ENCODE results near the gene RHBDF1. TPM values are rescaled to one million over a fixed set of nuclear protein-coding genes. Genes with fewer than 3 reads are reported as not detected.

Gene RHBDF1
- total RNA-seq, 2 experiments from 2014 or later, result 0.32 TPM; not detected in 1

DNA sequence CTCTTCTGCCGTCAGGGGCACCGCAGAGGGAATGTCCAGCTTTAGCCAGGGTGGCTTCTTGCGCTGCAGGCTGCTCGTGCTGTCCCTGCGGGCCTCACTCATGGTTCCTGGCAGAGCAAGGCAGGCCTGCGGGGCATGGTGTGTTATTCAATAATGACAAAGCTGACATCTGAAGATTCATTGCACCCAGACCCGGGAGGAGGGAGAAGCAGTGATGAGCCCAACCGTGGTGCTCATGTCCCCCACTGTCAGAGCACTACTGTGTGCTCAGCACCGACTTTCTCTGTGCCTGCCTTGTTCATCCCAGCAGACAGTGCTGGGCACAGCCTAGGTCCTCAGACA, 7.5 kb downstream of the RHBDF1 start:
- CTCF ChIA-PET, result interaction anchor here (1.0 to 10.9 kb wide), 9 partner anchors 9 to 117 kb away, joined by 5 to 238 read pairs (median 14); partner anchors contain the start of genes HBQ1 and MPG

DNA sequence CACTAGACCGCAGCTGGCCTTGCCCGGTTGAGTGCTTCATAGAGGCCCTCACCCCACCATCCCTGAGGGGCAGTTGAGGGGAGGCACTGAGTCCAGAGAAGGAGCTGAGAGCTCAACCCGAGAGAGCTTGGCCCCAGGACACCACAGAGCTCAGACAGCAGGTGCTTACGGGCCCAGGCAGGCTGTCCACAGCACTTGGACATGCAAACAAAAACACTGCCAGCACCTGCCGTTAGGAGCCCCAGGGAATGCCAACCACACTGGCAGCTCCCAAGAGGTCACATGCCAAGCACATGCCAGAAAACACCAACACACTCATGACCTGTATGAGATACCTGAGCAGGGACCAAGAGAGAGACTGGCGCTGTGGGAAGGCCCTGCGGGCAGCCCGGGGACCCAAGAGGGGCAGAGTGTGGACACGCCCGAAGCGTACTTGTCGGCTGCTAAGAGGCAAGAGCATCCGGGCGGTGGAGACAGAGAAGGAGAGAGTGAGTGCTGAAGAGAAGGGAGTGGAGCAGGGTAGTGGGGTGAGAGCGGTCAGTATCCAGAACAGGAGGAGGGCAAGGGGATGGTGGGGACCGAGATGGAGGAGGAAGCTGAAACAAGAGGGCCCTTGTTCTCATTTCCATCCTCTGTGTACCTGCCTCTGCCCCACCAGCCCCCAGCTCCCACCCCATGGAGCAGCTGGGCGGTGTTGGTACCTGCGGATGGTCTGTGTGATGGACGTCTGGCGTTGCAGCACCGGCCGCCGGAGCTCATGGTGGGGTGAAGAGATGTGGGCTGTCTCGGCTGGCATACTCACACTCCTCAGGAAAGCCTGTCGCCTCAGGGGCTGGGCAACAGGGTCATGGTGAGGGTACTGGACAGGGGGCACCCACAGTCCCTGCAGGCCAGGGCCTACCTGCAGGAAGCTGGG, 8.2 kb downstream of the RHBDF1 start:
- CTCF ChIA-PET, result interaction anchor here (1.0 to 10.9 kb wide), 9 partner anchors 8 to 118 kb away, joined by 4 to 238 read pairs (median 14); partner anchors contain the start of genes HBQ1 and MPG
- POLR2A ChIA-PET, result interaction anchor here (0.5 kb wide), 1 partner anchor 164 kb away, joined by 3 read pairs; no protein-coding TSS in a partner anchor

More for the DNA sequence above, 7.5 kb downstream of the RHBDF1 start:
- POLR2A ChIA-PET, result no interaction called here

DNA sequence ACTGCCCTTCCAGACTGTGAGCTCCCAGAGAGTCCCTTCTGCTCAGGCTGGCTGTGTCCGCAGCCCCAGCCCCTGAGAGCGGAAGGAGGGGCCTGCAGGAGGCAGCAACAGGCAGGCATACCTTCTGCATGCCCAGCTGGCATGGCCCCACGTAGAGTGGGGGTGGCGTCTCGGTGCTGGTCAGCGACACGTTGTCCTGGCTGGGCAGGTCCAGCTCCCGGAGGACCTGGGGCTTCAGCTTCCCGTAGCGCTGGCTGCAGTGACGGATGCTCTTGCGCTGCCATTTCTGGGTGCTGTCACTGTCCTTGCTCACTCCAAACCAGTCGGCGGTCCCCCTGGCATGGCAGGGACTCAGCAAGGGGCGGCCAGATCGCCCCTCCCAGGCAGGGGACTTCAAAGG, 9.0 kb downstream of the RHBDF1 start:
- POLR2A ChIA-PET, result no interaction called here
- CTCF ChIA-PET, result interaction anchor here (1.0 to 10.9 kb wide), 4 partner anchors 32 to 118 kb away, joined by 3 to 238 read pairs (median 4); partner anchors contain the start of gene HBQ1

DNA sequence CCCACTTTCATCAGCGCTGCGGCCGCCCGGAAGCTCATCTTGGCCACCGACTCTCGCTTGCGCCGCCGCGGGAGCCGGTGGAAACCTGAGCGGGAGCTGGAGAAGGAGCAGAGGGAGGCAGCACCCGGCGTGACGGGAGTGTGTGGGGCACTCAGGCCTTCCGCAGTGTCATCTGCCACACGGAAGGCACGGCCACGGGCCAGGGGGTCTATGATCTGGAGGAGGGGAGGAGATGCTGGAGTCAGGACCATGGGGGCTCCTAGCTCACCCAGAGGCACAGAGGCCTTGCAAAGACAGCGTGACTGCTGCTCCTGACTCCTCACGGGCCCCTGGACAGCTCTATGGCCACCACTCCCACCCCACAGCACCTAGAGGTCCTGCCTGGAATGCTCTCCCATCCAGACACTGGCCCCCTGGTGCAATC, 9.5 kb downstream of the RHBDF1 start:
- ChIA-PET POLR2A (no interaction called here), CTCF (interaction anchor here (1.0 to 10.9 kb wide), 4 partner anchors 32 to 119 kb away, joined by 3 to 238 read pairs (median 4); partner anchors contain the start of gene HBQ1)

DNA sequence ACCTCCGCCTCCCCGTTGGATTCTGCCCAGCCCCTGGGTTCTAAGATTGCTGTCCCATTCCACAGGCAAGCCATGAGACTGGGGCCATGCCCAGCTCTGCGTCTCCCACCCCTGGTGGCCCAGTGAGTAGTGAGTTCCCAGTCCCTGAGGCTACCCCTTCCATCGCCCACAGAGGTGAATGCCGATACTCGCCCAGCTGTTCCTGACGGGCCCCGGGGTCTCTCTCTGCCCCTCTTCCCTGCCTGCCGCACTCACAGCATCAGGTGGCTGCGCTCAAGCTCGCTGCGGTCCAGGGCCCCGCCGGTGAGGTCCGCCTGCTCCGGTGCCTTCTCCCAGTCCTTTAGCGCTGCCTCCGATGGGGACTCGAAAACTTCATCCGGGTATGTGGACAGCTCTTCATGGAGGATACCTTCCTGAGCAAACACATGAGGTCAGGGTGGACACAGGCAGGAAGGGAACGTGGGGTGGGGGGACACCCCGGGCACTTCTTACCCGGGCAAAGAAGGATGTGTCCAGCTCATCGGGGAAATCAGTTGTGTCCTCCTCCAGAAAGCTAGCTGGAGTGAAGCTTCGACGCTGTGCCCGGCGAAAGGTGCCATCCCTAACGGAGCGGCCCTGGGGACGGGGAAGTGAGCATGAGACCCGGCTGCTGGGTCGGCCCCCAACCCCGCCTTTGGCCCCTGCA, 10.0 kb downstream of the RHBDF1 start:
- CTCF ChIA-PET, result interaction anchor here (1.0 to 10.9 kb wide), 3 partner anchors 33 to 119 kb away, joined by 3 to 238 read pairs (median 4); no protein-coding TSS in a partner anchor
- POLR2A ChIA-PET, result no interaction called here

DNA sequence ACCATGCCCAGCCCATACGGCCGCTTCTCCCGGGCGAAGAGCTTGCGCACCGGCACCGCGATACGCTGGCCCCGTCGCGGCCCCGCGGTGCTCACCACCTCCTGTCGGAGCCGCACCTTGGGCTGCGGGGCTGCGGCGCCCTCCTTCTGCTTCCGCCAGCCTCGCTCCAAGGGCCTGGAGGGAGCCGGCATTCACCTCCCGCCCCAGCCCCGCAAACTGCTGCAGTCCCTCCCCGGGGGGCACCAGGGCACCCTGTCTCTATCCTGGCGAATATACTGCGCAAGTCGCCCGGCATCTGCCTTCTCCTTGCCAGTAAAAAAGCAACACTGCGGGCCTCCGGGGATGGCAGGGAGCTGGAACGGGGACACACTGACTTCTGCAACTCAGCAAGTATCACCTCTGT, 10.6 kb downstream of the RHBDF1 start:
- ChIA-PET POLR2A (no interaction called here), CTCF (interaction anchor here (10.9 kb wide), 1 partner anchor 34 kb away, joined by 238 read pairs; no protein-coding TSS in a partner anchor)

DNA sequence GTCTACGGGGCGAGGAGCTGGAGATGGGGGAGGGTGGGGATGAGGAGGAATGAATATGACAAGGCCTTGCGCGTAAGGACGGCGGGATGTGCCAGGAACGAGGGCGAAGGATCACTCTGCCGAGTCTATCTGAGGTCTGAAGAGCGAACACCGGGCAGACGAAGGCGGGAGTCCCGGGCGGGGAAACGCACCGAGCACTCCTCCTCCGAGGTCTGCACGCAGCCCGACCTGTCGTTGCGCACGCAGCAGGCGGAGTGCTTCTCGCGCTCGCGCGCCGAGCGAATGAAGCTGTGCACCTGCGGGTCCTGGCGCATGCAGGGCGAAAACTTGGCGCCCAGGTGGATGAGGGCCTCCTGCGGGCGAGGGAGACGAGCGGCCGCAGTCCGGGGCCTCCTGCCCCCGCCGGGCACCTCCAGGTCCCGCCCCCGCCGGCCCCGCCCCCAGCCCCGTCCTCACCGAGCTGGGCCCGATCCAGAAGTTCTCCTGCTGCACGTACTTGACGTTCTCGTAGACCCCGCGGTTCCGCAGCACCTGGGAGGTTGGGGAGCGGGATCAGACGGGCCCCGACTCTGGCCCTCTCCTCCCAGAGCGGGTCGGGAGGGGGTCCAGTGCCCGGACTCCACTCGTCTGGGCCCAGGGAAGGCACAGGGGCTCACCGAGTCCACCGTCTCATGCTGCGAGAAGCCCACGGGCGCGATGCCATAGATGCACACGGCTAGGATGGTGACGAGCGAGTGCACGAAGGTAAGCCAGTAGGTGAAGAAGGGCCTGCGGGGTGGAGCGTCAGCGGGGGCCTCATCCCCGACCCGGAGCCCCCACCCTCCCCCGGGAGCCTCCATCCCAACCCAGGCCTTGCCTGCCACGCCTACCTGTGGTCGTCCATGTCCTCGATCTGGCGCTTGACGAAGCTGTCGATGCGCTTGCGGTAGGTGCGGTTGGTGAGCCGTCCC, 11.2 kb downstream of the RHBDF1 start:
- CTCF ChIA-PET, result interaction anchor here (1.0 kb wide), 1 partner anchor 36 kb away, joined by 11 read pairs; no protein-coding TSS in a partner anchor

DNA sequence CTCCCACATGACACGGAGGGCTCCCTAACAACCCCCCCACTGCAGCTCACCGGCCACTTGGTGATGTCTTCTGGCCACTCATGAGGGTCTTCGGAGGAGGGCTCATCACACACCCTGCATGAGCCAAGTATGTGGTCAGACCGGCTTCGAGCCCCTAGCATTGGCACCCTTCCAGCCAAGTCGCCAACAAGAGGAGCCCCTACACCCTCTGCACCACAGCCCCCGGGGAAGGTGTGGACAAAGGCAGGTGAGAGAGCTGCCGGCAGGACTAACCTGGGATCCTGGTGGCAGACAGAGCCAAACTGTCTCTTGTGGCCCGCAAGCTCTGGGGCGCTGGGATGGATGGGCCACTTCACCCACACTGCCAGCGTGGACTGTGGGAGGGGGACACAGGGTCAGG, 12.3 kb downstream of the RHBDF1 start:
- POLR2A ChIA-PET, result no interaction called here
- CTCF ChIA-PET, result interaction anchor here (0.5 to 1.0 kb wide), 3 partner anchors 37 to 46 kb away, joined by 3 to 11 read pairs (median 3); no protein-coding TSS in a partner anchor

More for the DNA sequence above, 11.2 kb downstream of the RHBDF1 start:
- POLR2A ChIA-PET, result interaction anchor here (0.6 kb wide), 1 partner anchor 26 kb away, joined by 3 read pairs; no protein-coding TSS in a partner anchor

DNA sequence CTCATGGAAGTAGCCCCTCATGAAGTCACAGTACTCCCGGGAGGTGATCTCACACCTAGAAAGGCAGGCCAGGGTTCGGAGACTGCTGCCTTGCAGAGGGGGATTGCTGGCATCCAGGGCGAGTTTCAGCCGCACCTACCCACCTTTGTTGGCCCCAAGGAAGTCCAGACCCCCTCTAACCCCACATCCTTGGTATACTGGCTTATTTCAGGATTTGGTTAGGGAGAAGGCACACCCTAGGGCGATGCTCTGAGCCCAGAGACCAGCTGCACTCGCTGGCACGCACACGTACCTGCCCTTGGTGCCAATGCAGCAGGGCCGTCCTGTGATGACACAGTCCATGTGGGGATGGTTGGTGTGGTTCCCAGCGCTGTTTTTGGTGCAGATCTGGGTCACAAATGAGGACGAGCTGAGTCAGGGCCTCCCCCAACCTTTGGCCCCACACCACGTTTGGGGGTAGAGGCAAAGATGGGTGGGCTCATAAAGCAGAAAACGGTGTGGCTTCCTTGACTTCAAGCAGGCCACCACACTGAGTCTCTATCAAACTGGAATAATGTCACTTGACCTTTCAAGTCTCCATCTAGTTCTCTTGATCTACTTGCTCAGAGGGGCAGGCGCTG, 12.9 kb downstream of the RHBDF1 start:
- ChIA-PET CTCF (interaction anchor here (0.9 kb wide), 1 partner anchor 47 kb away, joined by 3 read pairs; no protein-coding TSS in a partner anchor), POLR2A (no interaction called here)

DNA sequence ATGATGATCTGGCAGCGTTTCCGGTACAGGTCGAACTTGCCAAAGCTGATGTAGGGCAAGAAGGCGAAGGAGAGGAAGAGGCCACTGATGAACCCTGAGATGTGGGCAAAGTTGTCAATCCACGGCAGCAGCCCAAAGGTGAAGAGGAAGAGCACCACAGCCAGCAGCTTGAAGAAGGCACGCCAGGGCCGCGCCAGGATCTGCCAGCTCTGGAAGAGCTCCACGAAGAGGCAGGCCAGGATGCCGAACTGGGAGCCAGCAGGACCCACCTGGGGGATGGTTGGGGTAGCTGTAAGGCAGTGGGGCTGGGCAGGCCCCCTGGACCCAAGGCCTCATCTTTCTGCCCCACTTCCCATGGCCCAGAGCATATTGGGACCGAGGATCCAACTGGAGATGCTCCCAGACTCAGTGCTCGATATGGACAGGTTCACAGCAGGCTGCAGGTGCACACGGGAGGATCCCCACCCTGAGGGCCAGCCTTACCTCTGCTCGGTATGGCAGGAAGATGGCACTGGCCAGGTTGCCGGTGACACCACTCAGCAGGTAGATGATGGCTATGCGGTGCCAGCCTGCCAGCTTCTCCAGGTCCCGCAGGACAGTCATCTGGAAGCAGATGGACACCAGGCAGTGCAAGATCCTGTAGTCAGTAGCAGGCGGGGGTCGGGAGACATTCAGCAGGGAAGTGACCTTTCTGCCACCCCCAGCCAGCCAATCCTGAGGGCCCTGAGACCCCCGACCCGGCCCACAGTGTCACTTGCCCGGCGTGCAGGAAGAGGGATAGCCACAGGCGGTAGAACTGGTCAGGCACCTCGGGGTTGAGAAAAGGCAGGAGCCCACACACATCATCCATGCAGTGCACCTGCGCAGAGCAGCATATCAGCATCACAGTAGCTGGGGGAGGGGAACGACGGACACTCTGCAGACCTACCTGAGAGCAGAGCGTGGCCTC, 13.7 kb downstream of the RHBDF1 start:
- ChIA-PET POLR2A (no interaction called here), CTCF (interaction anchor here (1.9 kb wide), 1 partner anchor 37 kb away, joined by 8 read pairs; no protein-coding TSS in a partner anchor)

DNA sequence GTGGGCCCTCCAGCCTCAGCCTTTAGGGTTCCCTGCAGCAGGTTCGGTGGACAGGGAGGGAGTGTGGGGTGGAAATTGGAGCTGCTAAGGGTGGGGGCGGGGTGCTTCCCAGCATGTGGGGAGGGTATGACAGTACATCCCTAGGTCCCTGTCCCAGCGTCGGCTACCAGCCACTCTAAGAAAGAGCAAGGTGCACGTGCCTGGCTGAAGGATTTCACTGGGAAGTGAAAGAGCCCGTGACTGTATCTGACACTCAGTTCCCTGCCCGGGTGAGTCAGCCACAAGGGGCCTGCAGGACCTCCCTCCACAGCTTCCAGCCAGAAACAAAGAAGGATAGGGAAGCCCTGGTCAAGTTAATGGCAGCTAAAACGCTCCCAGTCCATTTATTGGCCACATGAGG, 14.7 kb downstream of the RHBDF1 start:
- POLR2A ChIA-PET, result no interaction called here
- CTCF ChIA-PET, result interaction anchor here (1.9 kb wide), 1 partner anchor 39 kb away, joined by 8 read pairs; no protein-coding TSS in a partner anchor

DNA sequence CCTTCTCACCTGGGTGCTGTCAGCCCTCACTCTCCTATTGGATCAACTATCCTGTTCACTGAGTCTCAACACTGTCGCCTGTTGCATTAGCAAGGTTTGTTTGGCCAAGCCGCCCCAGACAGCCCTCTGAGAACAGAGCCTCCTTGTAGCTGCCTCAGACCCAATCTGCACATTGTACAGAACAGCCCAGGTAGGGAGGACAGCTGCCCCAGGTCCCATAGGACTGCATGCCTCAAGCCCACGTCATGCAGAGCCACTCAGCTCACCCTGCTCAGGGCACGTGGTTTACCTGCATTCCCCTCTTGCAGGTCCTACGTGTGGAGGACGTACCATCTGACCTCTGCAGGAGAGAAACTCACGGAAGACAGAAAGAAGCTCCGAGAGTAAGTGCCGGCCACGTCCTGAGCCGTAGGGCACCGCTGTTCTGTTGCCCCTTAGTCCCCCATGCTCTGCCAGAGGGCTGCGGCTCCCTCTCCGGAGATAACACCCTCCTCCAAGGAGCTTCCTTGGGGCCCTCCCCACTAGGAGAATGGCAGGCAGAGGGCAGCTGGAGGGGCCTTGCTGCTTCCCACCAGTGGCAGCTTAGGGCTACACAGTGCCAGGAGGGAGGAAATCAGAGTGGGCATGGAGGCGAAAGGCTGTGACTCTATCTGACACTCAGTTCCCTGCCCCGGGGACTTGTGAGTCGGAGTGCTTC, 16.1 kb downstream of the RHBDF1 start:
- CTCF ChIA-PET, result interaction anchor here (1.0 to 1.9 kb wide), 3 partner anchors 9 to 50 kb away, joined by 3 to 9 read pairs (median 8); no protein-coding TSS in a partner anchor
- POLR2A ChIA-PET, result interaction anchor here (0.6 to 0.9 kb wide), 2 partner anchors 29 to 37 kb away, joined by 4 read pairs; no protein-coding TSS in a partner anchor

DNA sequence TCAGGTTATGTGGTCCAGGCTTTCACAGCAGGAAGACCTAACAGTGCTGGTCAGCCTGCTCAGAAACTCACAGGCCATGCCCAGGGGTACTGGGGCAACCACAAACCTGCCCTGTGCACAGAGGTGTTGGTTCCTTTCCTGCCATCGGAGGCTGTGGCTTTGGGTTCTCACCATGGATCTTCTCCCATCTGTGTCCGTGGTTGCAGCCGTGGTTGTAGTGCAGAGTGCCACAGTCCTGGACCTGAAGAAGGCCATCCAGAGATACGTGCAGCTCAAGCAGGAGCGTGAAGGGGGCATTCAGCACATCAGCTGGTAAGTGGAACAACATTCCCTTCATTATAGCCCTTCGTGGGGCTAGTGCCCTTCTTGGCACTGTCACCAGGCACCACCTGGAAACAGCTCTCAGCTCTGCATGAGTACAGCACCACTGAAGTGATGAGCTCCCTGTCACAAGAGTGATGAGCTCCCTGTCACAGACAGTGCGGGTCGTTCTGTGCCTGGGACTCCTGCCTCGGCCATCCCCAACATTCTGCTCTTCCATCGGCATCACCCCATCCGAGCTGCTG, 16.8 kb downstream of the RHBDF1 start:
- ChIA-PET POLR2A (interaction anchor here (0.6 to 0.9 kb wide), 2 partner anchors 30 to 38 kb away, joined by 4 read pairs; no protein-coding TSS in a partner anchor), CTCF (interaction anchor here (1.7 kb wide), 1 partner anchor 10 kb away, joined by 9 read pairs; no protein-coding TSS in a partner anchor)

DNA sequence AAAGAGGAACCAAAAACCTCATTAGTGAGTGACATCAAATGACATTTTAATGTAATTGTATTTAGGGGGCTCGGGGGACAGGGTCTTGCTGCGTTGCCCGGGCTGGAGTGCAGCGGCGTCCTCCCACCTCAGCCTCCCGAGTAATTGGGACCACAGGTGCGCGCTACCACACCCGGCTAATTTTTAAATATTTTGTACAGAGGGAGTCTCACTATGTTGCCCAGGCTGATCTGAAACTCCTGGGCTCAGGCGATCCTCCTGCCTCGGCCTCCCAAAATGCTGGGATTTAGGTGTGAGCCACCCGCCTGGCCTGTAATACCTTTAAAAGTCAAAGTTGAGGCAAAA, 18.2 kb downstream of the RHBDF1 start:
- ChIA-PET POLR2A (no interaction called here), CTCF (interaction anchor here (0.8 kb wide), 1 partner anchor 24 kb away, joined by 3 read pairs; no protein-coding TSS in a partner anchor)

DNA sequence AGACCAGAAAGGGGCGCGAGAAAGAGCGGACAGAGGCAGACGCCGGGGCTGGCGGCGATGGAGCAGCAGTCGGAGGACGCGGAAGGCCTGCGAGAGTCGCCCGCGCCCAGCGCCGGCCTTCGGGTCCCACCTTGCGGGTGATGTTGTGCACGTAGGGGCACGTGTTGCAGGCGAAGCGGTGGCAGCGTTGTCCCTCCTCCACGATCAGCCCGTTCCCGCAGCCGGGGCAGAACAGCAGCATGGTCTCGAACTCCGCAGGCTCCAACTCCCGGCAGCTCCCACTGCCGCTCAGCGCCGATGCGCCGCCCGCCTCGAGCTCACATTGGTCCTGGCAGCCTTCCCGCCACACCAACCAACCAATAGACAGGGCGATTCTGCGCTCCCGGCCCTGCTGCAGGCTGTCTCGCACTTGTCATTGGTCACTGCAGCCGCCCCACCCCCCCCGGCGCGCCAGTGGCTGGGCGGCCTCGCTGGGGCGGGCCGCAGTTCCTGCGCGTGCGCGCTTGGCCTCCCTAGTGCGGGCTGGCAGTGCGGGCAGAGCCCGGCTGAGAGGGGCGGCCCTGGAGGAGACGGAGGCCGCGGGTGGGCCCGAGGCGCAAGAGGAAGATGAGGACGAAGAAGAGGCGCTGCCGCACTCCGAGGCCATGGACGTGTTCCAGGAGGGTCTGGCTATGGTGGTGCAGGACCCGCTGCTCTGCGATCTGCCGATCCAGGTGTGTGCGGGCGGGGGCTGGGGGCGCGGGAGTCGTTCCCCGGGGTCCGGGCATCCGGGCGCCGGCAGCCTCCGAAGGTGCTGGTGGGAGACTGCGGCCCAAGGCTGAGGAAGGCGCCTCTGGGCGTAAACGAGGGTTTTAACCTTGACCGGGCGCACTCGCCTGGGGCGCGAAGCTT, 18.8 kb downstream of the RHBDF1 start, which contains the start of the genes POLR3K and SNRNP25:
TSS of gene POLR3K (minus strand) at position 263 of the 891 bp plus-strand sequence. CDS start at position 241, 22 bp downstream.
TSS of gene SNRNP25 (plus strand) at position 483 of the 891 bp plus-strand sequence. CDS start at position 672, 189 bp downstream.
- ChIA-PET CTCF (interaction anchor here (0.8 to 1.1 kb wide), 3 partner anchors 10 to 44 kb away, joined by 3 to 4 read pairs (median 3); no protein-coding TSS in a partner anchor), POLR2A (interaction anchor here (0.6 to 1.0 kb wide), 5 partner anchors 32 to 583 kb away, joined by 3 to 4 read pairs (median 3); no protein-coding TSS in a partner anchor)
